ENCODE results near the gene CASR.

CASR gene

DNA sequence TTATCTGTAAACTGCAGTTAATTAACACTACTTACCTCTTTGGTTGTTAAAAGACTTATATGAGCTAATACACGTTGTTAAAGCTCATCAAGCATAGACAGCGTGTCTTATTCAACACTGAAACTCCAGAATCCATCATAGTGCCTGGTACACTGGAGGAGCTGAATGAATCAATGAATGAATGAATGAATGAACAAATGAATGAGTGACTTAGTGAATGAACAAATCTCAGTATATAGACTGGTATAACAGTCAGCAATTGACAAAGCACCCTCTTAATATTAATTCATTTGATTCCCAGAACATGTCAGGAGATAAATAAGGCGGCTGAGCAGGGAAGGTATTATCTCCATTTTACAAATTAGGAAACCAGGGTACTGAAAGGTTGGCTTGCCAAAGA is 7.1 kb downstream of the CASR start:
- no peak overlapping the region for H3K23ac ChIP-seq (ENCODE audit: low read length in 2 of 2)
- no peak overlapping the region for H3K18ac ChIP-seq (ENCODE audit: low read depth in 1 of 2, low read length in 2 of 2)
- no peak overlapping the region for H4K91ac ChIP-seq (ENCODE audit: low read length)
- no peak overlapping the region for H4K8ac ChIP-seq (ENCODE audit: low read length)
- no peak overlapping the region for H2AK5ac ChIP-seq (ENCODE audit: low read length, severe bottlenecking)
- H3K9me3 ChIP-seq (ENCODE audit: control insufficient read depth, low read length) = no peaks in the 10 kb centered on the region
- peaks cover 12 to 13% of the 10 kb centered on the region in 2 experiments for H3K27me3 ChIP-seq (ENCODE audit: control insufficient read depth in 1 of 2, insufficient read depth in 1 of 2, low read length in 2 of 2)
- no peak overlapping the region for H3K4me2 ChIP-seq (ENCODE audit: low read length, poor library complexity, severe bottlenecking)
- DNase-seq = no peak
- H3K14ac ChIP-seq (ENCODE audit: low read length in 2 of 2) = no peak overlapping the region
- H2AFZ ChIP-seq (ENCODE audit: low read depth, low read length) = no peak overlapping the region
- 53% methylated on average over 2 of the region's 3 CpGs for whole genome bisulfite sequencing
- no peak overlapping the region for H2BK12ac ChIP-seq (ENCODE audit: low read length in 2 of 2)
- no peaks in the 10 kb centered on the region for H3K4me1 ChIP-seq (ENCODE audit: control insufficient read depth, insufficient read depth, low read depth, low read length)
- no peak overlapping the region for H3K9ac ChIP-seq (ENCODE audit: low read length)
- H2BK5ac ChIP-seq (ENCODE audit: low read depth, low read length, poor library complexity, severe bottlenecking) = no peak overlapping the region
- no peak overlapping the region for H2BK120ac ChIP-seq (ENCODE audit: low read depth, low read length)
- H2BK15ac ChIP-seq (ENCODE audit: low read depth, poor library complexity, severe bottlenecking) = no peak overlapping the region
- H3K79me1 ChIP-seq (replicated peaks; ENCODE audit: low read length, poor library complexity, severe bottlenecking) = no peaks in the 10 kb centered on the region
- H3K36me3 ChIP-seq (ENCODE audit: control insufficient read depth in 1 of 2, insufficient read depth in 2 of 2, low read depth in 1 of 2, low read length in 2 of 2) = no peaks in the 10 kb centered on the region
- H3K4ac ChIP-seq (ENCODE audit: low read depth in 1 of 2, low read length in 2 of 2) = no peak overlapping the region
- no peak overlapping the region for H3K27ac ChIP-seq (ENCODE audit: low read length, poor library complexity, severe bottlenecking)
- no peak overlapping the region for H3K4me3 ChIP-seq (ENCODE audit: insufficient read depth in 1 of 2, low read depth in 1 of 2, low read length in 2 of 2)

DNA sequence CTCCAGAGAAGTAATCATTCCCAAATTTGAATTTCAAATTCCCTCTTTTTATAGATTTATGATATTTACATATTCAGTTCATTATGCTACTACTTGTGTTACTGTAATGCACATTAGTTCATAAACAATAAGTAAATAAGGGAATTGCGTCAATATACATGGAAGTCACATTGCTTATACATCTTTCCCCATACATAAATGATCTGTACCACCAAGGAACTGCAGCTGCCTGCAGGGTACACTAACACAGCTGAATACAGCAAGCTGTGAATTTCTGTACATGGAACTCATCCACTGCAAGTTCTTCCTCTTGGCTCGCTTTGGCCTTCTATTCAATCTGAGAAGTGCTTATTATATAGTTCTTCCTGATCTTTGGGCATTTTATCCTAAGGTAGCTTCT is 15.5 kb downstream of the CASR start:
- no peak overlapping the region for H2AFZ ChIP-seq (ENCODE audit: low read depth, low read length)
- no peaks in the 10 kb centered on the region for H3K79me1 ChIP-seq (replicated peaks; ENCODE audit: low read length, poor library complexity, severe bottlenecking)
- H3K14ac ChIP-seq (ENCODE audit: low read length in 2 of 2) = no peak overlapping the region
- H3K4ac ChIP-seq (ENCODE audit: low read depth in 1 of 2, low read length in 2 of 2) = no peak overlapping the region
- no peak overlapping the region for H4K8ac ChIP-seq (ENCODE audit: low read length)
- H2AK5ac ChIP-seq (ENCODE audit: low read length, severe bottlenecking) = no peak overlapping the region
- DNase-seq = no peak
- H3K9me3 ChIP-seq (ENCODE audit: control insufficient read depth, low read length) = no peaks in the 10 kb centered on the region
- H3K4me2 ChIP-seq (ENCODE audit: low read length, poor library complexity, severe bottlenecking) = no peak overlapping the region
- no peak overlapping the region for H3K9ac ChIP-seq (ENCODE audit: low read length)
- H3K27me3 ChIP-seq (ENCODE audit: control insufficient read depth in 1 of 2, insufficient read depth in 1 of 2, low read length in 2 of 2) = no peaks in the 10 kb centered on the region
- H3K18ac ChIP-seq (ENCODE audit: low read depth in 1 of 2, low read length in 2 of 2) = no peak overlapping the region
- H4K91ac ChIP-seq (ENCODE audit: low read length) = no peak overlapping the region
- WGBS = 83% methylated on average over 1 of the region's 2 CpGs
- no peak overlapping the region for H3K4me3 ChIP-seq (ENCODE audit: insufficient read depth in 1 of 2, low read depth in 1 of 2, low read length in 2 of 2)
- H3K36me3 ChIP-seq (ENCODE audit: control insufficient read depth in 1 of 2, insufficient read depth in 2 of 2, low read depth in 1 of 2, low read length in 2 of 2) = no peaks in the 10 kb centered on the region
- H3K4me1 ChIP-seq (ENCODE audit: control insufficient read depth, insufficient read depth, low read depth, low read length) = no peaks in the 10 kb centered on the region
- no peak overlapping the region for H2BK120ac ChIP-seq (ENCODE audit: low read depth, low read length)
- H2BK5ac ChIP-seq (ENCODE audit: low read depth, low read length, poor library complexity, severe bottlenecking) = no peak overlapping the region
- no peak overlapping the region for H2BK15ac ChIP-seq (ENCODE audit: low read depth, poor library complexity, severe bottlenecking)
- no peak overlapping the region for H3K27ac ChIP-seq (ENCODE audit: low read length, poor library complexity, severe bottlenecking)
- H3K23ac ChIP-seq (ENCODE audit: low read length in 2 of 2) = no peak overlapping the region
- no peak overlapping the region for H2BK12ac ChIP-seq (ENCODE audit: low read length in 2 of 2)

DNA sequence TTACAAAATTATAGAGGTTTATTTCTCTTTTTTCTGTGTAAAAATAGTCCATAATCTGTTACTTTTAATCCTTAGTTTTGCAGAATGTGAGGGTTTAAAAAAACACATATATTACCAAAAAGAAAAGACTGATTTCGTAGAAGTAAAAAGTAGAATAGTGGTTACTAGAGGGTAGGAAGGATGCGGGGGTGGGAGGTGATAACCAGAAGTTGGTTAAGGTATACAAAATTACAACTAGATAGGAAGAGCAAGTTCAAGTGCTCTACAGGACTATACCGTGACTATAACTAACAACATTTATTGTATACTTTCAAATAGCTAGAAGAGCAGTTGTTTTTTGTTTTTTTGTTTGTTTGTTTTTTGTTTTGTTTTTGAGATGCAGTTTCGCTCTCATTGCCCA is 16.1 kb downstream of the CASR start:
- no peak overlapping the region for H4K8ac ChIP-seq (ENCODE audit: low read length)
- H3K4me1 ChIP-seq (ENCODE audit: control insufficient read depth, insufficient read depth, low read depth, low read length) = no peaks in the 10 kb centered on the region
- no peak overlapping the region for H3K4me2 ChIP-seq (ENCODE audit: low read length, poor library complexity, severe bottlenecking)
- no peak overlapping the region for H2AK5ac ChIP-seq (ENCODE audit: low read length, severe bottlenecking)
- H3K4ac ChIP-seq (ENCODE audit: low read depth in 1 of 2, low read length in 2 of 2) = no peak overlapping the region
- no peak overlapping the region for H2BK15ac ChIP-seq (ENCODE audit: low read depth, poor library complexity, severe bottlenecking)
- no peak overlapping the region for H3K23ac ChIP-seq (ENCODE audit: low read length in 2 of 2)
- H2BK120ac ChIP-seq (ENCODE audit: low read depth, low read length) = no peak overlapping the region
- no peak overlapping the region for H3K14ac ChIP-seq (ENCODE audit: low read length in 2 of 2)
- H3K18ac ChIP-seq (ENCODE audit: low read depth in 1 of 2, low read length in 2 of 2) = no peak overlapping the region
- H3K9me3 ChIP-seq (ENCODE audit: control insufficient read depth, low read length) = no peaks in the 10 kb centered on the region
- no peak overlapping the region for H3K9ac ChIP-seq (ENCODE audit: low read length)
- H3K36me3 ChIP-seq (ENCODE audit: control insufficient read depth in 1 of 2, insufficient read depth in 2 of 2, low read depth in 1 of 2, low read length in 2 of 2) = no peaks in the 10 kb centered on the region
- no peak for DNase-seq
- H3K79me1 ChIP-seq (replicated peaks; ENCODE audit: low read length, poor library complexity, severe bottlenecking) = no peaks in the 10 kb centered on the region
- H2BK5ac ChIP-seq (ENCODE audit: low read depth, low read length, poor library complexity, severe bottlenecking) = no peak overlapping the region
- 64% methylated on average over 3 of the region's 4 CpGs for WGBS
- no peak overlapping the region for H2BK12ac ChIP-seq (ENCODE audit: low read length in 2 of 2)
- no peaks in the 10 kb centered on the region for H3K27me3 ChIP-seq (ENCODE audit: control insufficient read depth in 1 of 2, insufficient read depth in 1 of 2, low read length in 2 of 2)
- no peak overlapping the region for H4K91ac ChIP-seq (ENCODE audit: low read length)
- no peak overlapping the region for H2AFZ ChIP-seq (ENCODE audit: low read depth, low read length)
- no peak overlapping the region for H3K27ac ChIP-seq (ENCODE audit: low read length, poor library complexity, severe bottlenecking)
- no peak overlapping the region for H3K4me3 ChIP-seq (ENCODE audit: insufficient read depth in 1 of 2, low read depth in 1 of 2, low read length in 2 of 2)

DNA sequence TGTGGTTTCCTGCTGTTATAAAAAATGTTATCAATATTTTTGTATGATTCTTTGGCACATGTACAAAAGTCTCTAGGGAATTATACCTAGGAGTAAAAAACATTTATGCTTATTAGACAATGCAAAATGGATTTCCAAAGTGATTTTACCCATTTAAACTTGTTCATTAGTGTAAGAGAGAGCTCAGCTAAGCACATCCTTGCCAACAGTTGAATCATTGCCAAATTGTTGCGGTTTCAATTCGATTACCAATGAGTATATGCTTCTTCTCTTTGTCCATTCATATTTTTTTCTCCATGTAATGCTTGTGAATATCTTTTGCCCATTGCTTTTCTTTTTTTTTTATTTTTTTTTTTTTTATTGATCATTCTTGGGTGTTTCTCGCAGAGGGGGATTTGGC is 17.2 kb downstream of the CASR start:
- no peak overlapping the region for H3K27ac ChIP-seq (ENCODE audit: low read length, poor library complexity, severe bottlenecking)
- no peak overlapping the region for H3K23ac ChIP-seq (ENCODE audit: low read length in 2 of 2)
- no peak overlapping the region for H3K14ac ChIP-seq (ENCODE audit: low read length in 2 of 2)
- 100% methylated on average over 1 of the region's 3 CpGs for WGBS
- H3K9me3 ChIP-seq (ENCODE audit: control insufficient read depth, low read length) = no peaks in the 10 kb centered on the region
- H4K91ac ChIP-seq (ENCODE audit: low read length) = no peak overlapping the region
- no peak overlapping the region for H3K18ac ChIP-seq (ENCODE audit: low read depth in 1 of 2, low read length in 2 of 2)
- H3K4ac ChIP-seq (ENCODE audit: low read depth in 1 of 2, low read length in 2 of 2) = no peak overlapping the region
- H2AFZ ChIP-seq (ENCODE audit: low read depth, low read length) = no peak overlapping the region
- H3K9ac ChIP-seq (ENCODE audit: low read length) = no peak overlapping the region
- no peaks in the 10 kb centered on the region for H3K27me3 ChIP-seq (ENCODE audit: control insufficient read depth in 1 of 2, insufficient read depth in 1 of 2, low read length in 2 of 2)
- no peak for DNase-seq
- no peak overlapping the region for H2AK5ac ChIP-seq (ENCODE audit: low read length, severe bottlenecking)
- no peaks in the 10 kb centered on the region for H3K36me3 ChIP-seq (ENCODE audit: control insufficient read depth in 1 of 2, insufficient read depth in 2 of 2, low read depth in 1 of 2, low read length in 2 of 2)
- no peaks in the 10 kb centered on the region for H3K79me1 ChIP-seq (replicated peaks; ENCODE audit: low read length, poor library complexity, severe bottlenecking)
- no peak overlapping the region for H2BK5ac ChIP-seq (ENCODE audit: low read depth, low read length, poor library complexity, severe bottlenecking)
- no peak overlapping the region for H3K4me3 ChIP-seq (ENCODE audit: insufficient read depth in 1 of 2, low read depth in 1 of 2, low read length in 2 of 2)
- H2BK120ac ChIP-seq (ENCODE audit: low read depth, low read length) = no peak overlapping the region
- no peak overlapping the region for H4K8ac ChIP-seq (ENCODE audit: low read length)
- no peak overlapping the region for H3K4me2 ChIP-seq (ENCODE audit: low read length, poor library complexity, severe bottlenecking)
- H2BK15ac ChIP-seq (ENCODE audit: low read depth, poor library complexity, severe bottlenecking) = no peak overlapping the region
- H3K4me1 ChIP-seq (ENCODE audit: control insufficient read depth, insufficient read depth, low read depth, low read length) = no peaks in the 10 kb centered on the region
- no peak overlapping the region for H2BK12ac ChIP-seq (ENCODE audit: low read length in 2 of 2)
